GOT3 (cell line): Measurements from ENCODE around the gene NSMCE1.

Source experiments
- DNase-seq: peaks from one replicate; lab custom pipeline; 2025; ENCODE audit warnings: mixed read lengths; lab: John Stamatoyannopoulos, UW

Gene NSMCE1

GRCh38 chr16:27268376-27269299 lies at the start of gene NSMCE1:
NSMCE1 (minus strand) TSS chr16:27268772; CDS start chr16:27257570, 11,202 bp downstream.
- DNase-seq: peak; percentile 87

- no peak for DNase-seq
These were observed 49.3 kb upstream of the NSMCE1 start for GRCh38 chr16:27317738-27318391.

- no peak for DNase-seq
These were observed 48.7 kb upstream of the NSMCE1 start for GRCh38 chr16:27317320-27317719.

- DNase-seq: no peak
These were observed 47.6 kb upstream of the NSMCE1 start for GRCh38 chr16:27316038-27316680.

- no peak for DNase-seq
These were observed 46.9 kb upstream of the NSMCE1 start for GRCh38 chr16:27315333-27316037.

GRCh38 chr16:27314986-27315332 lies 46.4 kb upstream of the NSMCE1 start:
- no peak for DNase-seq

GRCh38 chr16:27314161-27314723 lies 45.7 kb upstream of the NSMCE1 start:
- peak; percentile 42 for DNase-seq

- peak; percentile 54 for DNase-seq
These were observed 45.0 kb upstream of the NSMCE1 start, which contains the start of gene IL4R for GRCh38 chr16:27313422-27314160. IL4R (plus strand) TSS chr16:27313974; CDS start chr16:27340204, 26,230 bp downstream.

- no peak for DNase-seq
These were observed 44.2 kb upstream of the NSMCE1 start for GRCh38 chr16:27312580-27313421.

GRCh38 chr16:27311897-27312303 lies 43.3 kb upstream of the NSMCE1 start:
- no peak for DNase-seq

GRCh38 chr16:27311448-27311830 lies 42.9 kb upstream of the NSMCE1 start:
- DNase-seq: no peak

GRCh38 chr16:27310576-27311447 lies 42.2 kb upstream of the NSMCE1 start:
- DNase-seq: no peak

GRCh38 chr16:27308792-27309191 lies 40.2 kb upstream of the NSMCE1 start:
- no peak for DNase-seq

- DNase-seq: no peak
These were observed 37.4 kb upstream of the NSMCE1 start for GRCh38 chr16:27305839-27306442.

GRCh38 chr16:27304881-27305745 lies 36.5 kb upstream of the NSMCE1 start:
- DNase-seq: no peak

GRCh38 chr16:27304102-27304501 lies 35.5 kb upstream of the NSMCE1 start:
- DNase-seq: no peak

GRCh38 chr16:27303256-27304100 lies 34.9 kb upstream of the NSMCE1 start:
- DNase-seq: no peak
